Measurements from ENCODE around the gene NSF. TPM values are rescaled to one million over a fixed set of nuclear protein-coding genes. Genes with fewer than 3 reads are reported as not detected.

Gene NSF
- total RNA-seq, 4 donors from 2014 or later: 24.5 to 80.0 (median 44.6) TPM

DNA sequence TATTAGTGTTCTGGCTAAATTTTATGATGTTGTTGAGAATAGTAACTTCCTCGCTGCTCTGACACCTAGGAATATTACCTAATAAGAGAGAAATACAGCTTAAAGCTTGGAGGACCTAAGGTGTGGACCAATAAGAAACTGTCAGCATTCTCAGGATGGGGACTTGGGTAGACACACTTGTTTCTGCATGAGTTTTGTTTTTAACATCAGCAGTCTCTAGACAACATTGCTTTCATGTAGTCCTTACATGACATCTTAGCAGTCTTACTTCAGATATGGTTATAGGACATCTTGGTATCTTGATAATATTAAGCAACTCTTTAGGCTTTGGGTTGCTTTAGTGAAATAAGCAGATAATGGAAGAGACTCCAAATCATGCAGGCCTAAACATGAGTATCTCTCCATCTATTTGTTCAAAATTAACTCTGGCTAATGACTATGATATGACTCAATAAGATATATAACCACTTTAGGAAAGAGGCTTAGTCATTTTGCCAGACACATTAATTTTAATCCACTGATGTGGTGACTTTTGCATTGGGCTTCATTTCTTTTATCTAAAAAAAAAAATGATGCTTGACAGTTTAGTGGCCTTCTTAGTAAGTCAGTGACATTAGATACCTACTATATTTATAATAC lies 143.5 kb downstream of the NSF start:
- Histone ChIP-seq H3K9me3 (no peaks in the 10 kb centered on the region), H3K27me3 (no peaks in the 10 kb centered on the region), H3K4me1 (no peaks in the 10 kb centered on the region), H3K27ac (no peak overlapping the region), H3K4me3 (no peak overlapping the region), H3K36me3 (peaks cover 0 to 19% (median 0%) of the 10 kb centered on the region in 3 donors)
- no peak for TF ChIP-seq POLR2A (IDR thresholded peaks at IDR 0.05)
- TF ChIP-seq, protein P1, sequence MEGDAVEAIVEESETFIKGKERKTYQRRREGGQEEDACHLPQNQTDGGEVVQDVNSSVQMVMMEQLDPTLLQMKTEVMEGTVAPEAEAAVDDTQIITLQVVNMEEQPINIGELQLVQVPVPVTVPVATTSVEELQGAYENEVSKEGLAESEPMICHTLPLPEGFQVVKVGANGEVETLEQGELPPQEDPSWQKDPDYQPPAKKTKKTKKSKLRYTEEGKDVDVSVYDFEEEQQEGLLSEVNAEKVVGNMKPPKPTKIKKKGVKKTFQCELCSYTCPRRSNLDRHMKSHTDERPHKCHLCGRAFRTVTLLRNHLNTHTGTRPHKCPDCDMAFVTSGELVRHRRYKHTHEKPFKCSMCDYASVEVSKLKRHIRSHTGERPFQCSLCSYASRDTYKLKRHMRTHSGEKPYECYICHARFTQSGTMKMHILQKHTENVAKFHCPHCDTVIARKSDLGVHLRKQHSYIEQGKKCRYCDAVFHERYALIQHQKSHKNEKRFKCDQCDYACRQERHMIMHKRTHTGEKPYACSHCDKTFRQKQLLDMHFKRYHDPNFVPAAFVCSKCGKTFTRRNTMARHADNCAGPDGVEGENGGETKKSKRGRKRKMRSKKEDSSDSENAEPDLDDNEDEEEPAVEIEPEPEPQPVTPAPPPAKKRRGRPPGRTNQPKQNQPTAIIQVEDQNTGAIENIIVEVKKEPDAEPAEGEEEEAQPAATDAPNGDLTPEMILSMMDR (IDR thresholded peaks at IDR 0.05): no peak
- no peak for DNase-seq

DNA sequence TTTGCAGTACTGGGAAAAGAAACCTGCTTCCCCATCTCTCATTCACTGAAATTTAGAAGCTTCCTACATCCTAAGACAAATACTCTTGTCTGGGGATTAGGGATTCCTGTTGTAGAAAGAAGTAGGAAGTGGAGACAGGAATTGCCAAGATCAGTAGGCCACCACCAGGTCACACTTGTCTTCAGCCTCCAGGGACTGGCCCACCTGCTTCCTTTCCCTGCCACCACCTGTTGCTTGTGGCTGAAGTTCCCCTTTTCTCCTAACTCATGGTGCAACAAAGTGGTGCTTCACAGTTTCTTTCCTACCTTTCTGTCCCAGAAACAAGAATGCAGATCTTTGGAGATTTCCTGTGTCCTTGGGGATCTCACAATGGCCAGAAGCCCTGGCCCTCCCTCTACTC lies 145.6 kb downstream of the NSF start:
- Histone ChIP-seq H3K36me3 (peaks cover 0 to 13% (median 0%) of the 10 kb centered on the region in 3 donors), H3K27me3 (no peaks in the 10 kb centered on the region)

DNA sequence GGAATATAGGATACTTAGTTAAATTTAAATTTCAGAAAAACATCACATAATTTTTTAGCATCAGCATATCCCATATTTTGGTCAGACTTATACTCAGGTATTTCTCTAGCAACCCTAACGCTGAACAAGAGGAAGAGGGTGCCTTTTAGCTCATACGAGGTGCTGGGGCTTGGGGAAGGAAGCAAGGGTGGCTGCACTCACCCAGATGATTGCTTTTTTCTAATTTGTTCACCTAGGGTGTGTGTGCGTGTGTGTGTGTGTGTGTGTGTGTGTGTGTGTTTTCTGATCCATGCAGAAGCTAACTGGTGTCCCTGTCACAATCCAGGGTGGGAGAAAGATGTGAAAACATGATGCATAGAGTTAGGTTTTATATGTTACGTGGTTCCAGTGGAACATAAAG lies 146.9 kb downstream of the NSF start:
- no peak for TF ChIP-seq POLR2A (IDR thresholded peaks at IDR 0.05)
- TF ChIP-seq, protein P1 (IDR thresholded peaks at IDR 0.05): no peak
- Histone ChIP-seq H3K4me3 (no peak overlapping the region), H3K27me3 (no peaks in the 10 kb centered on the region), H3K27ac (peak overlapping the region in 1 of 4 donors; percentile 57), H3K4me1 (no peaks in the 10 kb centered on the region), H3K36me3 (peaks cover 0 to 13% (median 0%) of the 10 kb centered on the region in 3 donors), H3K9me3 (no peaks in the 10 kb centered on the region)
- peak in 2 of 3 donors; percentile 60 to 66 for DNase-seq

More for the DNA sequence above, 145.6 kb downstream of the NSF start:
- DNase-seq: peak in 2 of 3 donors; percentile 74 to 80
- Histone ChIP-seq H3K9me3 (no peaks in the 10 kb centered on the region), H3K4me1 (no peaks in the 10 kb centered on the region), H3K27ac (peak overlapping the region in 1 of 4 donors; percentile 42), H3K4me3 (no peak overlapping the region)
- TF ChIP-seq, protein P1 (IDR thresholded peaks at IDR 0.05): no peak
- TF ChIP-seq POLR2A (IDR thresholded peaks at IDR 0.05): no peak

DNA sequence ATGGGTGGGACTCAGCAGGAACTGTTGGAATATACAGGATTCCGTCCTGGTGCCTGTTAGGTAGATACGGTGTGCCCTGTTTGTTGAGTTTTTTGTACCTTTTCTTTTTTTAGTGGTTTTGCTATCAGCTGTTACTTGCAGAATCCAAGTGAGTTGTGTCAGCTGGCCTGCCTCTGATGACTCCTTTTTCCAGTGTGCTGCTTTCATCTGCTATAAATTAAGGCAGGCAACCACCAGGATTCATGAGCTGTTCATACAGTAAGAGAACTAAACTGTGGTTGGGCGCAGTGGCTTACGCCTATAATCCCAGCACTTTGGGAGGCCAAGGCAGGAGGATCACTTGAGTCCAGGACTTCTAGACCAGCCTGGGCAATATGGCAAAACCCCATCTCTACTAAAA lies 148.1 kb downstream of the NSF start:
- Histone ChIP-seq H3K4me1 (no peaks in the 10 kb centered on the region), H3K27me3 (no peaks in the 10 kb centered on the region), H3K9me3 (no peaks in the 10 kb centered on the region), H3K36me3 (peaks cover 0 to 4% (median 0%) of the 10 kb centered on the region in 3 donors), H3K27ac (no peak overlapping the region), H3K4me3 (no peak overlapping the region)
- no peak for DNase-seq
- TF ChIP-seq, protein P1 (IDR thresholded peaks at IDR 0.05): no peak
- TF ChIP-seq POLR2A (IDR thresholded peaks at IDR 0.05): no peak

DNA sequence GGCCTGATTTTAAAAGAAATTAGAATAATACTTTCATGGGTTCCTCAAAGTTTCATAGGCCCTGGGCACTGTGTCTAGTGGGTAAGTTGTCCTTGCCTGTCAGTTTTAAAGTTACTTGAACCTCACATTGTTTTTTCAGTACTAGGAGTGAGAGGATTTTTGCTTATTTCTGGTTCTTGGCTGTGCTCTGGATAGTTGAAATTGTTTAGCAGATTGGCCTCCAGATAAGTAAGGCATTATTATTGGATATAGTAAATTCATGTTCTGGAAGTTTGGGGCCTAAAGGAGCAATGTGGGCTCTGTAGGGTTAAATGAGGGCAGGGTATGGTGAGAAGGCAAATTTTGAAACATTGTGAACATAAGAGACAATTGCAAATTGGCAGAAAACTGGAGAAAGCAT lies 149.5 kb downstream of the NSF start:
- TF ChIP-seq POLR2A (IDR thresholded peaks at IDR 0.05): no peak
- TF ChIP-seq, protein P1 (IDR thresholded peaks at IDR 0.05): no peak
- H3K9me3 ChIP-seq: no peaks in the 10 kb centered on the region

More for the DNA sequence above, 149.5 kb downstream of the NSF start:
- no peak for DNase-seq
- peaks cover 0 to 4% (median 0%) of the 10 kb centered on the region in 3 donors for H3K36me3 ChIP-seq
- no peak overlapping the region for H3K4me3 ChIP-seq
- H3K27me3 ChIP-seq: no peaks in the 10 kb centered on the region
- H3K4me1 ChIP-seq: no peaks in the 10 kb centered on the region
- no peak overlapping the region for H3K27ac ChIP-seq

Measured in Peyer's patch (tissue), 4 donors.